GM12878 (cell line): ENCODE data around the gene IGSF23. TPM values are rescaled to one million over a fixed set of nuclear protein-coding genes. Genes with fewer than 3 reads are reported as not detected.

ENCODE experiments used
- ATAC-seq: fragments of 200-7000 bp; cut with Tn5 transposase; 3 replicates; pipeline ENCODE4 v1.9.1; 2020; ENCODE audit warnings: mild to moderate bottlenecking, moderate library complexity
- BruUV-seq: library from RNA; stranded (reverse); fragments of 400-500 nt; replicated peaks from 2 replicates; lab custom pipeline; 2021; lab: Mats Ljungman, UMichigan
- CTCF ChIA-PET: fragments of 300-600 bp; sonication (Branson Sonifier 250); formaldehyde crosslinking; extraction: SDS; loops from one replicate; lab custom pipeline; 2021; ENCODE audit warnings: inconsistent platforms; lab: Yijun Ruan, JAX
- POLR2A ChIA-PET: fragments of 350-600 bp; formaldehyde crosslinking; extraction: SDS; loops from one replicate; lab custom pipeline; 2021; ENCODE audit warnings: inconsistent platforms; lab: Charles Lee
- RAD21 ChIA-PET: fragments of 300-600 bp; sonication (Branson Sonifier 250); formaldehyde crosslinking; loops from one replicate; lab custom pipeline; 2023; ENCODE audit warnings: antibody characterized with exemption; ENCODE audit not compliant: unreplicated experiment; lab: Charles Lee
- SMC1A ChIA-PET: fragments of 300-600 bp; sonication (Branson Sonifier 250); formaldehyde crosslinking; loops from one replicate; lab custom pipeline; 2023; ENCODE audit not compliant: unreplicated experiment, uncharacterized antibody; lab: Charles Lee
- DNase-seq: peaks from one replicate; pipeline ENCODE4 v3.0.0-alpha.2; 2011; ENCODE audit warnings: low read depth, low spot score
- FAIRE-seq: peaks from 3 replicates; lab custom pipeline; 2011; peaks lifted over from hg19 to GRCh38; lab: Jason Lieb, UNC
- H2AFZ ChIP-seq: 2 replicates; pipeline ENCODE4 v1.6.0; 2011; ENCODE audit warnings: low read depth, low read length, control low read depth; ENCODE audit not compliant: control insufficient read depth
- H3K27ac ChIP-seq: 2 replicates; pipeline ENCODE4 v1.5.1; 2011; ENCODE audit warnings: control low read depth; ENCODE audit not compliant: control insufficient read depth, insufficient read depth
- H3K27me3 ChIP-seq, 2 experiments: replicated peaks in 1 of 2; 2 replicates each; pipeline versions ENCODE4 v1.6.0 to v1.6.1; 2011; ENCODE audit warnings: low read length in 1 of 2; ENCODE audit not compliant: control insufficient read depth in 2 of 2, insufficient read depth in 2 of 2
- H3K36me3 ChIP-seq, 2 experiments: 2 replicates each; pipeline ENCODE4 v1.5.1; 2011; ENCODE audit warnings: low read length in 1 of 2; ENCODE audit not compliant: control insufficient read depth in 2 of 2, insufficient read depth in 2 of 2
- H3K4me1 ChIP-seq: 2 replicates; pipeline ENCODE4 v1.6.1; 2011; ENCODE audit warnings: mild to moderate bottlenecking, low read length, moderate library complexity, mixed read lengths; ENCODE audit not compliant: control insufficient read depth, insufficient read depth
- H3K4me2 ChIP-seq: 2 replicates; pipeline ENCODE4 v1.6.0; 2011; ENCODE audit warnings: control low read depth; ENCODE audit not compliant: control insufficient read depth, insufficient read depth
- H3K4me3 ChIP-seq: fragments of 200-600 bp; sonication (generic); 2 replicates; pipeline ENCODE4 v1.5.1; 2016
- H3K79me2 ChIP-seq: 2 replicates; pipeline ENCODE4 v1.6.0; 2011; ENCODE audit warnings: low read length; ENCODE audit not compliant: control insufficient read depth, insufficient read depth
- H3K9ac ChIP-seq: 2 replicates; pipeline ENCODE4 v1.8.0; 2011; ENCODE audit warnings: low read length, control low read depth, mixed read lengths; ENCODE audit not compliant: control insufficient read depth, insufficient read depth
- H3K9me3 ChIP-seq: replicated peaks from 3 replicates; pipeline ENCODE4 v1.5.1; 2011; ENCODE audit warnings: mild to moderate bottlenecking, low read length; ENCODE audit not compliant: control insufficient read depth, insufficient read depth
- H4K20me1 ChIP-seq: 2 replicates; pipeline ENCODE4 v1.6.0; 2011; ENCODE audit not compliant: control insufficient read depth, insufficient read depth
- CHD1 ChIP-seq: IDR thresholded peaks from 2 replicates; pipeline ENCODE4 v1.6.1; 2012; ENCODE audit warnings: low read depth, low read length, improper control_type of control experiment
- MYB ChIP-seq: fragments of 150-350 bp; IDR thresholded peaks from 2 replicates; pipeline ENCODE4 v1.6.1; 2014; ENCODE audit warnings: mild to moderate bottlenecking, low read depth, low read length, borderline replicate concordance
- ZBTB33 ChIP-seq: fragments of 450-650 bp; IDR thresholded peaks from 2 replicates; pipeline ENCODE4 v1.6.1; 2017; ENCODE audit warnings: mild to moderate bottlenecking
- WGBS: methylation state at CpG from one replicate; pipeline ENCODE4 v1.1.6; 2016; ENCODE audit warnings: low lambda C conversion rate; ENCODE audit not compliant: insufficient replicate concordance, insufficient coverage; ENCODE audit errors: missing lambda C conversion rate; 5-methylcytosine and 5-hydroxymethylcytosine counted together
- in situ Hi-C: fragments of 300-500 bp; cut with MboI; formaldehyde crosslinking; loops from 9 replicates; pipeline ENCODE4 v1.14.3; 2018; ENCODE audit warnings: mixed read lengths
- intact Hi-C: fragments of 100-400 bp; cut with micrococcal nuclease; formaldehyde crosslinking; loops from one replicate; pipeline ENCODE4 v1.14.2; 2022; ENCODE audit not compliant: unreplicated experiment
- polyA plus RNA-seq, 11 experiments: library from polyadenylated mRNA; depleted of rRNA in 4 of 11; unstranded in 6 of 11; stranded (reverse) in 5 of 11; fragments of >200 nt; fragmentation: Nextera tagmentation in 4 of 11; fragmentation: Illumina TruSeq in 1 of 11; extraction: Ambion mirVana in 4 of 11; extraction: Trizol in 1 of 11; gene quantifications; 1 replicate in 1 of 11; 2 replicates in 10 of 11; pipeline versions ENCODE4 v1.2.1 to v1.2.3, GENCODE V29; 2011 to 2016; ENCODE audit warnings: inconsistent platforms in 2 of 11, missing spikeins in 2 of 11, low read depth in 1 of 11
- total RNA-seq, 4 experiments: library from RNA; depleted of rRNA in 3 of 4; stranded (reverse); fragments of >200 nt in 3 of 4; fragmentation: Illumina TruSeq in 1 of 4; extraction: Trizol in 1 of 4; gene quantifications; 2 replicates each; pipeline versions ENCODE4 v1.2.1 to v1.2.3, GENCODE V29; 2013 to 2021
- TF ChIP-seq, protein P1 (sequence below): fragments of 450-650 bp; IDR thresholded peaks from 2 replicates; pipeline ENCODE4 v1.6.1; 2017; ENCODE audit warnings: mild to moderate bottlenecking, moderate library complexity

Gene IGSF23
- total and polyA plus RNA-seq, 10 of the 15 experiments (the other 5 are each of a cell fraction or from before 2014, with no cell fraction given), result not detected

DNA sequence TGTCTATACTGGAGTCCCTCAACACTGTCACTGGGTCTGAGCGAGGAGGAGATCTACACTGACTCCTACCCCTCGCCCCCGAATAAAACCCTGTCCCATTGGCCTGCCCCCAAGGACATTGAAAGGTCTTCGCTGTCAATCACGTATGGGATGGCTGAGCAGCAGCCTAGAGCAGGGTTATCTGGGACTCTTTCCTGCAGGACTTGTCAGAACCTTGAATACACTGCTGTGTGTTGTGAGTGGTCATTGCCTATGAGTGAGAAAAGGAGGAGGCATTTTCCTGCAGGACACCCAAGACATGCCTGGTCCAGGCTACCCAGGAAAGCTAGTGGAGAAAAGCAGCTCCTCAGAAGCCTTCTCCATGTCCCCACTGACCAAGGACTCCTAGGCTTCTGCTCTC, 40.0 kb downstream of the IGSF23 start:
- intact Hi-C loops, result loop anchor here (10.0 kb wide), 2 partner anchors 121 to 191 kb away; partner anchors contain the start of genes CBLC and NECTIN2
- no TSS peak for BruUV-seq
- RAD21 ChIA-PET, result interaction anchor here (1.1 kb wide), 1 partner anchor 36 kb away, joined by 6 read pairs; no protein-coding TSS in a partner anchor
- in situ Hi-C loops, result no loop called here
- SMC1A ChIA-PET, result interaction anchor here (1.6 kb wide), 1 partner anchor 76 kb away, joined by 3 read pairs; no protein-coding TSS in a partner anchor
- Histone ChIP-seq H3K4me3 (no peak overlapping the region), H3K4me1 (no peaks in the 10 kb centered on the region; the same call in 1 of the 2 replicates), H3K9ac (no peak overlapping the region), H3K27me3 (no peaks in the 10 kb centered on the region), H3K36me3 (no peaks in the 10 kb centered on the region), H3K9me3 (no peaks in the 10 kb centered on the region), H2AFZ (no peak overlapping the region), H3K79me2 (no peaks in the 10 kb centered on the region), H3K27ac (no peak overlapping the region), H4K20me1 (no peaks in the 10 kb centered on the region), H3K4me2 (no peak overlapping the region)
- WGBS, result 40% methylated on average over 5 of the region's 5 CpGs
- no peak for ATAC-seq
- FAIRE-seq, result no peak
- POLR2A ChIA-PET, result no interaction called here
- CTCF ChIA-PET, result interaction anchor here (0.9 to 4.7 kb wide), 5 partner anchors 70 to 193 kb away, joined by 3 to 46 read pairs (median 9); partner anchors contain the start of gene NECTIN2
- no peak for TF ChIP-seq CHD1
- no peak for TF ChIP-seq MYB
- TF ChIP-seq, protein P1, sequence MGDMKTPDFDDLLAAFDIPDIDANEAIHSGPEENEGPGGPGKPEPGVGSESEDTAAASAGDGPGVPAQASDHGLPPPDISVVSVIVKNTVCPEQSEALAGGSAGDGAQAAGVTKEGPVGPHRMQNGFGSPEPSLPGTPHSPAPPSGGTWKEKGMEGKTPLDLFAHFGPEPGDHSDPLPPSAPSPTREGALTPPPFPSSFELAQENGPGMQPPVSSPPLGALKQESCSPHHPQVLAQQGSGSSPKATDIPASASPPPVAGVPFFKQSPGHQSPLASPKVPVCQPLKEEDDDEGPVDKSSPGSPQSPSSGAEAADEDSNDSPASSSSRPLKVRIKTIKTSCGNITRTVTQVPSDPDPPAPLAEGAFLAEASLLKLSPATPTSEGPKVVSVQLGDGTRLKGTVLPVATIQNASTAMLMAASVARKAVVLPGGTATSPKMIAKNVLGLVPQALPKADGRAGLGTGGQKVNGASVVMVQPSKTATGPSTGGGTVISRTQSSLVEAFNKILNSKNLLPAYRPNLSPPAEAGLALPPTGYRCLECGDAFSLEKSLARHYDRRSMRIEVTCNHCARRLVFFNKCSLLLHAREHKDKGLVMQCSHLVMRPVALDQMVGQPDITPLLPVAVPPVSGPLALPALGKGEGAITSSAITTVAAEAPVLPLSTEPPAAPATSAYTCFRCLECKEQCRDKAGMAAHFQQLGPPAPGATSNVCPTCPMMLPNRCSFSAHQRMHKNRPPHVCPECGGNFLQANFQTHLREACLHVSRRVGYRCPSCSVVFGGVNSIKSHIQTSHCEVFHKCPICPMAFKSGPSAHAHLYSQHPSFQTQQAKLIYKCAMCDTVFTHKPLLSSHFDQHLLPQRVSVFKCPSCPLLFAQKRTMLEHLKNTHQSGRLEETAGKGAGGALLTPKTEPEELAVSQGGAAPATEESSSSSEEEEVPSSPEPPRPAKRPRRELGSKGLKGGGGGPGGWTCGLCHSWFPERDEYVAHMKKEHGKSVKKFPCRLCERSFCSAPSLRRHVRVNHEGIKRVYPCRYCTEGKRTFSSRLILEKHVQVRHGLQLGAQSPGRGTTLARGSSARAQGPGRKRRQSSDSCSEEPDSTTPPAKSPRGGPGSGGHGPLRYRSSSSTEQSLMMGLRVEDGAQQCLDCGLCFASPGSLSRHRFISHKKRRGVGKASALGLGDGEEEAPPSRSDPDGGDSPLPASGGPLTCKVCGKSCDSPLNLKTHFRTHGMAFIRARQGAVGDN, result no peak
- TF ChIP-seq ZBTB33, result no peak
- DNase-seq, result no peak
